NCI-H128 (cell line): ENCODE results near the gene EMID1.

ENCODE experiments used
- DNase-seq: peaks from one replicate; lab custom pipeline; 2025; ENCODE audit not compliant: unreplicated experiment; lab: John Stamatoyannopoulos, UW

Gene EMID1

DNA sequence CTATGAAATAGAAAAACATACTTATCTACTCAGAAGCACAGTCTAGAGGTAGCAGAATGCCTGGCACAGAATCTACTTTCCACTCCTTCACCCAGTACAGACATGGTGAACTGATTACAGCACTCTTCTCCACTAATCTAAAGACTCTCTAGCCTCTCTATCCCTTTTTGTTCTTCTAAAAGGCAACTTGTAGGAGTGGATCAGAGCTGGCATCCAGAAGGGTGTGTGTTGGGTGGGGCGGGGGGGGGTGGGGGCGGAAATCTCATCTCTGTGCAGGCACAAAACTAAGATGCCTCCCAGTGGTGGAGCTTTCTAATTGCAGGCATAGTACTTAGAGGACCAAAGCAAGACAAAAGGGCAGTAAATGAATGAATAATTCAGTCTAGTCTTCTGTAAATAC, 11.5 kb upstream of the EMID1 start:
- DNase-seq: no peak

DNA sequence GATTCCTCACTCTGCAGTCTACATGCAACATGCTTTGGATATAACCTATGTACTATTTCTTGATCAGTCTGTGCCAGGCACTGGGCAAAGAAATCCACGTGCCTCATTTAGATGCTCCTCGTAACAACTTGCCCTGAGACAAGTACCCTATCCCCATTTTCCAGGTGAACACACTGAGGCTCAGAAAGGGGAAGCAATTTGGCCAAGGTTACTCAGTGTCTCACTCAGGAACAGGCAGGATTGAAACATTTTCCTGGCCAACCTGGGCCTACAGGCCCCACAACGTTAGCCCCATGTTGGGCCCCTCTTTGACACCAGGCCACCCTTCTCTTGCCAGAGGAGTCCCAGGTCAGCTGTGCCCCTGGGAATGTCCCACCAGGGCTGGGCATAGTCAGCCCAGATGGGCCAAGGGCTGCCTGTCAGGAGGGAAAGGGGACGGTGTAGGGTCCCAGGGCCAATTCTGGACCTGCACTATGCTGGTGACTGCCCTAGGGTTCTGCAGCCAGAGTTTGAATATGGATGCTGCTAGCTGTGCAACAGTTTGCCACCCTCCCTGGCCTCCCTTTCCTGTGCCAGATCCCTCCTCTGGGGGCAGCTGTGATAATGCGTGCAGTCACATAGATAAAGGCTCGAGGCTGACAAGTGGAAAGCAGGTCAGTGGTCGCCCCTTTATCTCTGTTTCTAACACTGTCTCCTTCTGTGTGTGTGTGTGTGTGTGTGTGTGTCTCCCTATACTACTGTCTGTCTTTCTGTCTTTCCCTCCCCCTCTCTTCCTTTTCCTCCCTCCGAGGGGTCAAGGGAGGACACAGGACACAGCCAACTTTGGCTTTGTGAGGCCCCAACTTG, 10.4 kb upstream of the EMID1 start:
- DNase-seq: no peak

DNA sequence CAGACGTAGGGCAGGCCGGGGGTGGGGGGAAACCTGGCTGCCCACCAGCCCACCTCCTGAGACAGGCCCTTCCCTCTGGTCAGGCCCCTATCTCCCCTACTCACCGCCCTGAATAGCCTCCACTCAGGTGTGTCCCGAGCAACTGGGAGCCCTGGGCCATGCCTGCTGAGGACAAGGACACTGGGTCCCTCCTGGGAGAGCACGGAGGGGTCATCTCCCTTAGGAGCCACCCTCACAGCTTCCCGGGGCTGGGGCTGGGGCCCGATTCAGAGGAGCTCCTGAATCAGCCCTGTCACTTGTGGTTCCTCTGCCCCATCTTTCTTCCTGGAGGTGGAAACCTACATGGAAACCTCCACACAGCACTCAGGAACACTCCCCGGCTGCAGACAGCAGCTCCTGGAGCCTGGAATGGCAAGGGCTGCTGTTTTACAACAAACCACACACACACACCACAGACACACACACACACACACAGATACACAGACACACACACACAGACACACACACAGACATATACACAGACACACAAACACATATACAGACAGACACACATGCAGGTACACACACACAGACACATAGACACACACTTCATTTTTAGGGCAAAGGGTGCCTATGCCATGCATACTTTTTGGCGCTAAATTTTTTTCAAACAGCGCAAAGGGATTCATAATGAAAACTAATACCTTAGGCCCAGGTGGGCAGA, 9.6 kb upstream of the EMID1 start:
- no peak for DNase-seq

DNA sequence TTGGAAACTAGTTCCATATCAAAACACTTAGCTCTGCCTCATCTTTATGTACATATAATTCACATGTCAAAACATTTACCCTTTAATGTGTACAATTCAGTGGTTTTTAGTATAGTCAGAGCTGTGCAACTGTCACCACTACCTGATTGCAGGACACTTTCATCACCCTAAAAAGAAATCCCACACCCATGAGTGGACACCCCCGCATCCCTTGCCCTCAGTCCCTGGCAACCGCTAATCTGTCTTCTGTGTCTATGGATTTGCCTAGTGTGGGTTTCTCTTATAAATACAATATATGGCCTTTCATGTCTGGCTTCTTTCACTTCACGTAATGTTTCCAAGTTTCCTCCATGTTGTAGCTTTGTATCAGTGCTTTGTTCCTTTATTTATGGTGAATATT, 8.6 kb upstream of the EMID1 start:
- no peak for DNase-seq

DNA sequence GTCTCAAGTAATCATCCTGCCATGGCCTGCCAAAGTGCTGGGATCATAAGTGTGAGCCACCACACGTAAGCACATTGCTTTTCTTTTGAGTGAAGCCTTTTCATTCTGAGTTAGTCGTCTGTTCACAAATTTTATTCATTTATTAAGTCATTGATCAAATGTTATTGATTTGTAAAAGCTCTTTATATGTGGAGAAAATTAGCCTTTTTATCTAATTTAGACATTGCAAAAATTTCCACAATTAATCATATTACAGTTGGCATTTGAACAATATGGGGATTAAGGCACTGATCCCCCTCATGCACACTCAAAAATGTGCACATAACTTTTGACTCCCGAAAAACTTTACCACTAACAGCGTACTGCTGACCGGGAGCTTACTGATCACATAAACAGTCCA, 7.5 kb upstream of the EMID1 start:
- no peak for DNase-seq

DNA sequence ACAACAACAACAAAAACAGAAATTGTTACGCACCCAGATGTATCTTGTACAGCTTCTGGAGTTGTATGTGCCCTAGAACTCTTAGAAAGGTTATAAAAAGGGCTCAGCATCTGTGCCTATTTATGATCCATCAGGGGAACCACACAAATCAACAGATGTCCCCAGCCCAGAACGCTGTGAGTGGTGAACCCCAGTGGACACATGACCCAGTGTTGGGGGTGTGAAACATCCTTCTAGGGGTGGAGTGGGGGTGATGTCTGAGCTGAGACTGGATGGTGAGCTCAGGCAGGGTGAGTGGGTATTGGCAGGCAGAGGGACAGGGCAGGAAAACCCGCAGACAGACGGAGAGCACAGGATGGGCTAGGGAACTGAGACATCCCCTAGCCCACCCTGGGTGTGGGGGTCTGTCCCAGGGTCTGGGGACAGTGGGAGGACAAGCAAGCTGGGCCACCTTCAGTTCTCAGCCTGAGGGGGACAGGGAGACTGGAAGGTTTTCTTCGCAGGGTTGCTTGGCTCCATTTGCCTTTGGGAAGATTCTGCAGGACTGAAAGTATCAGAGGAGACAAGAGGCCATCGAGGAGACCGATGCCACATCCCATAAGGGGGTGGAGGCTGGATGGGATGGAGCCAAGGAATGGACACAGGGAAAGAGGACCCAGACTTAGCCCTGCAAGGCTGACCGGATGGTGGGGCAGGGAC, 5.8 kb upstream of the EMID1 start:
- no peak for DNase-seq

DNA sequence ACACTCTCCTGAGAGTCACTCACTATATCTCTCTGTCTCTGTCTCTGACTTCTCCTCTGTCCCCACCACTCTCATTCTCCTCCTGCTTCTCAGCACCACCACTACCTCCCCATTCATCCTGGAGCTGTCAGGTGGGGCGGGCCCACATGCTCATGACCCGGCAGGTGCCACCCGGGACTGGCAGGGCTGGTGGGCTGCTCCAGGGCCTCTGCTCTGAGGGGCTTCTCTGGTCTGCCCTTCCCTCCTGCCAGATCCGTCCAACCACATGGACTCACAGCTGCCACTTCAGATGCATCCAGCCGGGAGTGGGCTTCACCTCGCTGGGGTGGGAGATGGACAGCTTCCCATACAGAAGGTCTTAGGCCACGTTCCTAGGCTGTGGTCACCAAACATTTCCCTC, 4.8 kb upstream of the EMID1 start:
- DNase-seq: no peak

DNA sequence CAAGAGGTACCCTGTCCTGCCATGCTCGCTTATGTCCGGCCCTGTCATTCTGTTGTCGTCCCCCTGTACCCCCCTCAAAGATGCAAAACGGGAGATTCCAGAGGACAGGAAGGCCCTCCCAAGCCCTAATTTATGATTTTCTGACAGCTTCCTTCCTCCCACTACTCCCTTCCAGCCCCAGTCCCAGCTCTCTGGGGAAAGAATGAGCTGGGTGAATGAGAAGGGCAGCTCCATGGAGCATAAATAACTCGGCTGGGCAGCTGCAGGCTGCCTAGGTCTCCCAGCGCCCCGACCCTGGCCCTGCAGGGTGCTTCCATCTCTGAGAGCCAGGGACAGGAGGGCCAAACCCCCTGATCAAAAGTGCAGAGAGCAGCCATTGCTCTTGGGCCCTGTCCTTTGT, 3.9 kb upstream of the EMID1 start:
- DNase-seq: no peak

DNA sequence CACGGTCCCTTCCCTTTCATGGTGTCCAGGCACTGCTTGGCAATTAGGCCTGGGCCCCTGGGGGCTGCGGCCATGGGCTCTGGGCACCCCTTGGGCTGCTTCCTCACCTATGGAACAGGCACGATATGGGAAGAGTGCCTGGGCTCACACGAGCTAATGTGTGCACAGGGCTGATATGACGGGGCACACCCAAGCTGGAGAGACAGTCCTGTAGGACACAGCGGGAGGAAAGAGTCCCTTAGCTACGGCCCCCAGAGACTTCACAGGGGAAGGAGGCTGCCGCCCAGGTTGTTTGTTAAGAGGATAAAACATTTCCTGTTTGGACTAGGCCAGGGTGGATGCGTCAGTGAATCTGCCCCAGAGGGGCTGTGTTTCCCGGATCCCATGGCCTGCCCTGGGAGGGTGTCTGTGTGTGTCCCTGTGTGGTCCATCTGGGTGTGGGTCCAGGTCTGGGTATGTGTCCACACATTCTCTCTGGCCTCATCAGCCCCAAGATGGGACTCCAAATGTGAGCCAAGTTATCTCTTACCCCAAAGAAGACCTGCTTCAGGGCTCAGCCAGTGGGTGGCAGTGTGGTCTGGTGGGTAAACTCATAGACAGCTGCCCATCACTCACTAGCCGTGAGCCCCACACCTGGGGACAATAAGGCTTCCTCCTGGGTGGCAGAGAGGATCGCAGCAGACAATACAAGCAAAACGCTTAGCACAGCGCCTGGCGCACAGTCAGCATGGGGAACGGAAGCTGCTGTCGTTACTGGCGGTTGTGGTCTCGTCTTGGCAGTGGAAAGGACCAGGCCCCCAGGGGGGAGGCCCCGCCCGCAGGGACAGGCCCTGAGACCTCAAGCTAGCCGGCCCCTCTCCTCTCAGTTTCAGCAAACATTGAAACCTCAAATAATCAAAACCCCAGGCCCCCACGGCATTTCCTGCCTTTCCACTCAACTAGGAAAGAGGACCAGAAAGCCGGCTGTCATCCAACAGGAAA, 3.2 kb upstream of the EMID1 start:
- no peak for DNase-seq

DNA sequence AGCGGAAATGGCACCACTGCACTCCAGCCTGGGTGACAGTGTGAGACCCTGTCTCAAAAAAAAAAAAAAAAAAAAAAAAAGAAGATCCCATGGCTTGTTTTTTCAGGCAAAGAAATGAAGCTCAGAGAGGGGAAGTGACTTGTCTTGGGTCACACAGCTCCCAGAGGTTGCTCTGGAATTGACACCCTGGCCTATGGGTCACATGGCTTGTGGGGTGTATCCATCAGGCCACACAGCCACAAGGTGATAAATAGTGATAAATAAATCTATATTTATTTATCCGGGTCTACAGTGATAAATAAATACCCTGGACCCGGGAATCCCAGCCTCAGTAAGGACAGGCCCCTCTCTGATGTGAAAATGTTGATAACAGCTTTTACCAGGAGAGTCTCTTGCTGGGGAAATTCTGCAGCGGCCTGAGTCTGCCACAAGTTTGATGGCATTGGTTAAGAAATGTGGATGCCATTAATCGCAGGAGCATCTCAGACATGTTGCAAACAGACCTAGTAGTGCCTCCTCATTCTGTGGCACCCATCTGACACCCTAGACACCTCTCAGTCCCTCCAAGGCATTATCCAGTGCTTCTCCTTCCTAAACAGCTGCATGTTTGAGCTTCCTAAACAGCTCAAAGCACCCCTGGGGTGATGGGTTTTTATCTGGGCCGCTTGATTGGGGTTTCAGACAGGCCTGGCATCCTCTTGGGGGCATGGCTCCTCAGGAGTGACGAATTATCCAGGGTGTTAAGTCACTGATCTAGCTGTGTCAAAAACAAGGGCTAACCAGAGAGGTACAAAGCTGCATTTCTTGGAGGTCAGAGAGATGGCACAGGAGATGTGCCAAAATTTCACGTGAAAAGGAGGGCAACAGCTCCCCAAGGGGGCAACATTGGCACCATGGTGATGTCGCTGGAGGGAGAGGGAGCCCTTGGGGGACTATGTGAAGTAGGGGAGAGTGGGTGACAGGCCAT, 1.9 kb upstream of the EMID1 start:
- DNase-seq: no peak

DNA sequence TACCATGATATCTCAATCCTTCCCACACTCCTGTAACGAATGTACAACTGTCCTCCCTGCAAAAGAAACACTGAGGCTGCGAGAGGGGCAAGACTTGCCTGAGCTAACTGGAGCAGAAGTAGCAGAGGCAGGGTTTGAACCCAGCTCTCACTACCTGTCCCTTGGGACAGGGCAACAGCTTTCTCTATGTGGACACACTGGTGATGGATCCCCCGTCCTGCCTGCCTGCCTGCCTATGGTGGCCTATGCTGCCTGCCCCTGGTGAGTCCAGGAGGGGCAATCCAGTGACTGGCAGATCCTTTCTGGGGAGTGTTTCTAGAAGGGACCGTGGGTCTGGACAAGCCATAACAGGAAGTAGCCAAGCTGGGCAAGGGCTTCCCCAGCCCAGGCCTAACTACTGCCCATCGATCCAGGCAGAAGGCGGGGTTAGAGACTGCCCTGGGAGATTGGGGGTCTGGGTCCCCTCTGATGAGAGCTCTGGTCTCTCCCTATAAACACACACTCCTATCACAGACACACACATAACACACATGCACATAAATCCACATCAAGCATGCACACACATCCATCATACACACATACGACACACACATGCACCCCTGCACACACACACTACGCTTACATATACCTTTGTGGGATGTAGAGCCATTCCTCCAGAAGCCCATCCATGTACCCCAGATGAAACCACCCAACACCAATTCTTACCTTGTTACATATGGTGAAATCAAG, 1.1 kb upstream of the EMID1 start:
- no peak for DNase-seq

DNA sequence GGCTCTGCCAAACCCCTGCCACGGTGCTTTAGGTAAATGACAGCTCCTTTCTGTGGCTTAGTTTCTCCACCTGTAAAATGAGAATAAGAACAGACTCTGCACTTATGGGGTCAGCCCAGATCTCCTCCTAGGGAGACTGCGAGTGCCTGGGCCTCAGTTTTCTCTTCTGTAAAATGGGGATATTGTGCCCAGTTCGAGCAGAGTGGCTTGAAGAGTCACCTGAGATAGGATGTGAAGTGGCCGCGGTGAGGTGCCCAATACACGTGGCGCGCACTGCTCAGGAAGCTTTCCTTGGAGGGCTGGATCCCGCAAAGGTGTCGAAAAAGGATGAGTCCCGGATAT, 473 bp upstream of the EMID1 start:
- DNase-seq: no peak

DNA sequence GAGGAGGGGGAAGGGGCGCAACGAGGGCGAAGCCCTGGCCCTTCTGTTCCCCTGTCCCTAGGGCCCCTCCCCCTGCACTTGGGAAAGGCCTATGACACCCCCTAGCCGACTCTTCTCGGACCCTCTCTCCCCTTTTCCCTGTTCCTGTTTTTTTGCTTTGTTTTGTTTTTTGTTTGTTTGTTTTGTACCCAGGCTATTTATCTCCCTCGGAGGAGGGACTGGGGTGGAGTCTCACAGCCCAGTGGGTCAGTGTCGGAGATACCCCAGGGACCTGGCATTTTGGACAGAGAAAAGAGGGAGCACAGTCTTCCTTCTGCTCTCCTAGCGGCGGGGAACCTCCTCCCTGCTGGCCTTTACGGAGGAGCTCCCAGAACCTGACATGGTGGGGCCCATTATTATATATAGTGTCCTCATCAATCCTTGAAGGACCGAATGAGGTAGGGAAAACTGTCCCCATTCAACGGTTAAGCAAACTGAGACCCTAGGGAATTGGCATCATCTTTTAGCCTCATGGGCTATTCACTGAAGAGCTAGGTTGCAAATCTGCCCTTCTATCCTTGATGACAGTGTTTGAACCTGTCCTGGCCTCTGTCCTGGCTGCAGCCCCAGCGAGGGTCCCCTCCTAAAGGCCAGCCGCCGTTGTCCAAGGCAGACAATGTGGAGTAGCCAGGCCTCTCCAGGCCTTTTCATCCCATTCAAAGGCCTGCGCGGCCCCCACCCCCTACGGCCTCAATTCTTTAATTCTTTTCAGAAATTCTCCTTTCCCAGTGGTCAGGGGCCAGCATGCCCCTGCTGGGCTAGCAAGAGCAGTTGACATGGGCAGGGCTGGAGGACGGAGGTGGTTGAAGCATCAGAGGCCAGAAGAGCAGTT, 911 bp downstream of the EMID1 start:
- no peak for DNase-seq

DNA sequence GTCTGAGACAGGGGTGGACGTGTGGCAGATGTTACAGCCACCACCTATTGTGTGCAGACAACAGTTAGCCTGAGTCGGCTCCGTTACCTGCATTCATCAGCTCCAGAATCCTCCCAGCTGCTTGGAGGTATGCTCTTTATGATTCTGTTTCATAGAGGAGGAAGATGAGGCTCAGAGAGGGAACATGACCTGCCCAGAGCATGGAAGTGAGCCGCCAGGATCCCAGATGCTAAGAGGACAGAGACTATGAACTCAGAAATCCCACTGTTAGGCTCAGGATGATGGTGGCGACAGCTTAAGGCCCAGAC, 1.5 kb downstream of the EMID1 start:
- DNase-seq: no peak

DNA sequence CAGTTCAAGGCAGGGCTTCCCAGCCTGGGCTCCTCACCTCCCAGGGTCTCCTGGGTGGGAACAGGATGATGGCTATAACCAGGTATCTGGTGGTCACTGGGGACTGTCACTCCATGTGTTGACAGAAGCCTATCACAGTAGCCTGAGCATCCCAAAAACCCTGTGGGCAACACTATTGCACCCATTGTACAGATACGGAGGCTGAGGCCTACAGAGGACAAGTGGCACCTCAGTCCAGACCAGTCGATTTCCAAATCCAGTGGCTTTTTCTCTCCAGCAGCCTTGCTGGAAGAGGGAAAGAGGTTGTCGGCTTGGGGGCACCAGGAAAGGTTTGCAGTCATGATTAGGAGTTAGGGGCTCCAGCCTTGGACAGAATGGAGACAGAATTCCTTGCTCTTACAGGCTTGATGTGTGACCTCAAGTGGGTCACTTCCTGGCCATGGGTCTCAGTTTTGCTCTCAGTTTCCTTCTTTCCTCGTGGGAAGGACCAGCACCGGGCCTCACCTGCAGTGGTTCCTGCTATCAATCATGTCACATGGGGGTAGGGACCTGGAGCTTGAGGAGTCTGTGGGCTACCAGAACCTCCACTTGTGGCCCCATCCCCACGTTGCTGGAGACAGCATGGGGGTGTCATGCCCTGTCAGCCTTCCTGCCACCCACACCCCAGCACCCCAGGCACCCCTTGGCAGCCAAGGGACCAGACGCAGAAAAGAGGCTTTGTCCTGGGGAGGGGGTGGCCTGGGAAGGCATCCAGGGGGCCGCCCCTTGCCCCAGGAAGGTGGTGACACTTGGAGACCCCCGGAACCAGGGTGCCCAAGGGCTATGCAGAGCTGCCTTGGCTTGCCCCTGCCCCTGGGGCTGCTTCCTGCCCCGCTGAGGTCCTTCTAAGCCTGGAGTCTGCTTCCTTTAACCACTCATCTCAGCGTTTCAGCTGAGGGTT, 2.1 kb downstream of the EMID1 start:
- no peak for DNase-seq

DNA sequence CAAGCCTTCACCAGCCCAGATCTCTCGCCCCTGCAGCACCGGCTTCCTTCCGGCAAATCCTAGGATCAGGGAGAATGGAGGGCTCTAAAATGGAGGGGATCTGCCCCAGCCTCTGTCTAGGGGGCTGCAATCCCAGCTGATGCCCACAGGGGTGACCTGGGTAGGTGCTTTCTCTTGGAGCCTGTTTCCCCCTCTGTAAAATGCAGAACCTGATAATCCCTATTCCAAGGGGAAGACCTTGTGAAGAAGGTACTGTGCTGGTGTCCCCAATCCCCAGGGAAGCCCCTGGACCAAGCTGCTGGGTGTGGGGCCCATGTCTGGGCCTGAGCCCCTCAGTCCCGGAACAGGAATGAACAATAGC, 2.8 kb downstream of the EMID1 start:
- no peak for DNase-seq

DNA sequence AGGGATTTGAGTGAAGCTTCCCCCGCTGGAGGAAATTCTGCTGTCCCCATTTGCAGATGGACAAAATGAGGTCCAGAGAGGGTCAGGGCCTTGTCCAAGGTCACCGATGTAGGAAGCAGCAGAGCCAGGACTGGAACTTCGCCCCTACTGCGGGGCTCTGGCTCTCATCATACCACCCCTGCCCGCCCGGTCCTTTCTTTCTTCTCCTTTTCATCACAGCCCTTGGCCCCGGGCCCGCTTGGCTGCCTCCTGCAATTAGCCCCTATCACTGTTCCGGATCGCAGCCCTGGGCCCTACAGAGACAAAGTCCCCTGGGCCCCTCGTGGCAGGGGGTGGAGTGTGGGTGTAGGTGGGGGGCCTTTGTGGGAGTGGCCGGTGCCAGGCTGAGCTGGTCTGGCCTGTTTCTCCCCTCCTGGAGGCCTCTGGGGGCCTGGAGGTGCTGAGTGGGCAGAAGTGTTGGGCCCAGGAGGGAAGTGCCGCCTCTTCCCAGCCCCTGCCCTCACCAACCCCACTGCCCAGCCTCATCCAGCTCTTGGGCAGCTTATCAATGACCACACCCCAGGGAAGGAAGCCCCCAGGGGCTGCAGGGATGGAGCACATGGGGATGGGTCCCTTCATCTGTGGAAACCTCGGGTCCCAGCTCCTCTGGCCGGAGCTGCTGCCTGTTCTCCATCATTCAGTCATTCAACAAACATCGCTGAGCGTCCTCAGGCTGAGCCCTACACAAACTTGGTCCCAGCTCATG, 3.4 kb downstream of the EMID1 start:
- no peak for DNase-seq
